ENCODE data around the gene HCN3.
"Not testable (repeated sequence)": the region's sequence is repeated elsewhere in the genome, so short reads cannot be mapped to it uniquely, and the experiment has no call there.

HCN3 gene

GRCh38 chr1:155325603-155325893 is 48.3 kb downstream of the HCN3 start:
- TF ChIP-seq OSR1 (CRISPR knock-in tag; IDR thresholded peaks at IDR 0.05), result no peak
- no peak for ATAC-seq

DNA sequence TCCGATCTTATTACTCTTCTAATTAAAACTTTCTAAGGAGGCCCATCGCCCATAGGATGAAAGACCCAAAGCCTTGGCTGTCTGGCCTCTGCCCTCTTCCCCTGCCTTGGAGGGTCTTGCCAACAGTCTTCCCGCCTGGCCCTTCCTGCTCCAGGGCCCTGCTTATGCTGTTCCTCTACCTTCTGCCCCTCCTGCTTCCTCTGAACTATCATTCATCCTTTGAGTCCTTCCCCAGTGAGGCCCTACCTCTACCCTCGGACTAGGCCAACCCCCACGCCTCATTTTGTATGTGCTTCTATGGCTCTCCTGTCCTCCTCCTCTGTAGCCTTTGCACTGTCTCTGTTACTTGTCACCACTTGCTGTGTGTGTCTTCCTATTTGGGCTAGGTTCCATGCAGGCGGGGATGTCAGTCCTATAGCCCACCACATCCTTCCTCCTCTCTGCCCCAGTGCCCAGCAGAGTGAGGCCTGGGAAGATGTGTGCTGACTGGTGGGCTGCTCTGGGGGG is 48.8 kb downstream of the HCN3 start:
- TF ChIP-seq CSRNP3 (CRISPR knock-in tag; IDR thresholded peaks at IDR 0.05) (no peak), GLIS3 (CRISPR knock-in tag; IDR thresholded peaks at IDR 0.05) (no peak), ZFP3 (CRISPR knock-in tag; IDR thresholded peaks at IDR 0.05) (no peak), BACH2 (CRISPR knock-in tag; IDR thresholded peaks at IDR 0.05; ENCODE audit: borderline replicate concordance) (no peak), SNAI2 (CRISPR knock-in tag; IDR thresholded peaks at IDR 0.05) (no peak)
- ATAC-seq, result no peak

DNA sequence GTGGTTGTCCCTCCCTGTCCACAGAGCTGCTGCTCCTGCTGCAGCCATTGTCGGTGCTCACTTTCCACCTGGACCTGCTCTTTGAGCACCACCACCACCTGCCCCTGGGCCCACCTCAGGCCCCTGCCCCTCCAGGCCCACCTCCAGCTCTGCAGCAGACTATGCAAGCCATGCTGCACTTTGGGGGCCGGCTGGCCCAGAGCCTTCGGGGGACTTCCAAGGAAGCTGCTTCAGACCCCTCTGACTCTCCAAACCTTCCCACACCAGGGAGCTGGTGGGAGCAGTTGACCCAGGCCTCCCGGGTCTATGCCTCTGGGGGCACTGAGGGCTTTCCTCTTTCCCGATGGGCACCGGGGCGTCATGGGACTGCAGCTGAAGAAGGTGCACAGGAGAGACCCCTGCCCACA is 49.4 kb downstream of the HCN3 start:
- ATAC-seq, result no peak
- TF ChIP-seq ZNF8 (CRISPR knock-in tag; IDR thresholded peaks at IDR 0.05) (no peak), ARNTL (CRISPR knock-in tag; IDR thresholded peaks at IDR 0.05; ENCODE audit: borderline replicate concordance, low read depth) (no peak), OSR1 (CRISPR knock-in tag; IDR thresholded peaks at IDR 0.05) (no peak), SNAI2 (CRISPR knock-in tag; IDR thresholded peaks at IDR 0.05) (no peak), ZNF70 (CRISPR knock-in tag; IDR thresholded peaks at IDR 0.05) (no peak), CSRNP3 (CRISPR knock-in tag; IDR thresholded peaks at IDR 0.05) (no peak), PATZ1 (CRISPR knock-in tag; IDR thresholded peaks at IDR 0.05; ENCODE audit: borderline replicate concordance) (no peak), TCF4 (CRISPR knock-in tag; IDR thresholded peaks at IDR 0.05; ENCODE audit: borderline replicate concordance) (no peak), ESRRG (CRISPR knock-in tag; IDR thresholded peaks at IDR 0.05) (no peak), TSHZ2 (CRISPR knock-in tag; IDR thresholded peaks at IDR 0.05) (no peak), RARB (CRISPR knock-in tag; IDR thresholded peaks at IDR 0.05) (no peak)
- TF ChIP-seq, protein P1, sequence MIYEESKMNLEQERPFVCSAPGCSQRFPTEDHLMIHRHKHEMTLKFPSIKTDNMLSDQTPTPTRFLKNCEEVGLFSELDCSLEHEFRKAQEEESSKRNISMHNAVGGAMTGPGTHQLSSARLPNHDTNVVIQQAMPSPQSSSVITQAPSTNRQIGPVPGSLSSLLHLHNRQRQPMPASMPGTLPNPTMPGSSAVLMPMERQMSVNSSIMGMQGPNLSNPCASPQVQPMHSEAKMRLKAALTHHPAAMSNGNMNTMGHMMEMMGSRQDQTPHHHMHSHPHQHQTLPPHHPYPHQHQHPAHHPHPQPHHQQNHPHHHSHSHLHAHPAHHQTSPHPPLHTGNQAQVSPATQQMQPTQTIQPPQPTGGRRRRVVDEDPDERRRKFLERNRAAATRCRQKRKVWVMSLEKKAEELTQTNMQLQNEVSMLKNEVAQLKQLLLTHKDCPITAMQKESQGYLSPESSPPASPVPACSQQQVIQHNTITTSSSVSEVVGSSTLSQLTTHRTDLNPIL (CRISPR knock-in tag; IDR thresholded peaks at IDR 0.05; ENCODE audit: low read depth), result no peak

- no peak for TF ChIP-seq POU6F1 (CRISPR knock-in tag; IDR thresholded peaks at IDR 0.05; ENCODE audit: borderline replicate concordance, low read depth)
- TF ChIP-seq ISL1 (CRISPR knock-in tag; IDR thresholded peaks at IDR 0.05), result no peak
- no peak for ATAC-seq
Measured at GRCh38 chr1:155327981-155328380, 50.7 kb downstream of the HCN3 start.

- not testable (repeated sequence) for ATAC-seq
Measured at GRCh38 chr1:155328856-155329255, 51.6 kb downstream of the HCN3 start.

Data from SK-N-SH treated with all-trans-retinoic acid at 6 μM for 48 hours (cell line).